ENCODE results near the gene KRT26.

The KRT26 gene

GRCh38 chr17:40793832-40794231 is 21.8 kb upstream of the KRT26 start:
- H3K27ac ChIP-seq (ENCODE audit: low read depth, low read length): no peak overlapping the region
- H3K27me3 ChIP-seq (ENCODE audit: control insufficient read depth in 1 of 2, insufficient read depth in 2 of 2, low read length in 2 of 2): peaks cover 0 to 4% of the 10 kb centered on the region in 2 donors
- H3K9me3 ChIP-seq (ENCODE audit: low read length): no peaks in the 10 kb centered on the region
- no peaks in the 10 kb centered on the region for H3K36me3 ChIP-seq (ENCODE audit: insufficient read depth, low read length)
- no peak overlapping the region for H3K4me3 ChIP-seq (ENCODE audit: low read depth in 1 of 2, low read length in 2 of 2)
- peaks cover 3% of the 10 kb centered on the region for H3K4me1 ChIP-seq (ENCODE audit: insufficient read depth, low read length)
- H3K9ac ChIP-seq (ENCODE audit: low read length): no peak overlapping the region

- Histone ChIP-seq H3K9ac (ENCODE audit: low read length) (no peak overlapping the region), H3K4me1 (ENCODE audit: insufficient read depth, low read length) (peaks cover 3% of the 10 kb centered on the region), H3K27me3 (ENCODE audit: control insufficient read depth in 1 of 2, insufficient read depth in 2 of 2, low read length in 2 of 2) (no peaks in the 10 kb centered on the region), H3K9me3 (ENCODE audit: low read length) (no peaks in the 10 kb centered on the region), H3K27ac (ENCODE audit: low read depth, low read length) (no peak overlapping the region), H3K4me3 (ENCODE audit: low read depth in 1 of 2, low read length in 2 of 2) (no peak overlapping the region), H3K36me3 (ENCODE audit: insufficient read depth, low read length) (no peaks in the 10 kb centered on the region)
Observed at GRCh38 chr17:40791787-40792436, 19.9 kb upstream of the KRT26 start.

GRCh38 chr17:40791111-40791510 is 19.1 kb upstream of the KRT26 start:
- H3K9me3 ChIP-seq (ENCODE audit: low read length): no peaks in the 10 kb centered on the region
- no peak overlapping the region for H3K4me3 ChIP-seq (ENCODE audit: low read depth in 1 of 2, low read length in 2 of 2)
- no peaks in the 10 kb centered on the region for H3K27me3 ChIP-seq (ENCODE audit: control insufficient read depth in 1 of 2, insufficient read depth in 2 of 2, low read length in 2 of 2)
- no peak overlapping the region for H3K9ac ChIP-seq (ENCODE audit: low read length)
- no peak overlapping the region for H3K27ac ChIP-seq (ENCODE audit: low read depth, low read length)
- H3K4me1 ChIP-seq (ENCODE audit: insufficient read depth, low read length): peaks cover 3% of the 10 kb centered on the region
- H3K36me3 ChIP-seq (ENCODE audit: insufficient read depth, low read length): no peaks in the 10 kb centered on the region

GRCh38 chr17:40782450-40782849 is 10.4 kb upstream of the KRT26 start, which contains the start of gene KRT27:
TSS of gene KRT27 (minus strand) at chr17:40782550. CDS start at chr17:40782493, 57 bp downstream.
- H3K9ac ChIP-seq (ENCODE audit: low read length): no peak within 1 kb of the TSS
- H3K9me3 ChIP-seq (ENCODE audit: low read length): no peaks in the 10 kb centered on the region
- H3K27ac ChIP-seq (ENCODE audit: low read depth, low read length): no peak within 1 kb of the TSS
- no peaks in the 10 kb centered on the region for H3K36me3 ChIP-seq (ENCODE audit: insufficient read depth, low read length)
- no peak within 1 kb of the TSS for H3K4me3 ChIP-seq (ENCODE audit: low read depth in 1 of 2, low read length in 2 of 2)
- H3K27me3 ChIP-seq (ENCODE audit: control insufficient read depth in 1 of 2, insufficient read depth in 2 of 2, low read length in 2 of 2): peaks cover 10 to 11% of the 10 kb centered on the region in 2 donors
- H3K4me1 ChIP-seq (ENCODE audit: insufficient read depth, low read length): no peaks in the 10 kb centered on the region

- Histone ChIP-seq H3K36me3 (ENCODE audit: insufficient read depth, low read length) (no peaks in the 10 kb centered on the region), H3K9me3 (ENCODE audit: low read length) (no peaks in the 10 kb centered on the region), H3K4me1 (ENCODE audit: insufficient read depth, low read length) (no peaks in the 10 kb centered on the region), H3K27me3 (ENCODE audit: control insufficient read depth in 1 of 2, insufficient read depth in 2 of 2, low read length in 2 of 2) (peaks cover 10 to 11% of the 10 kb centered on the region in 2 donors), H3K4me3 (ENCODE audit: low read depth in 1 of 2, low read length in 2 of 2) (no peak overlapping the region), H3K27ac (ENCODE audit: low read depth, low read length) (no peak overlapping the region), H3K9ac (ENCODE audit: low read length) (no peak overlapping the region)
Observed at GRCh38 chr17:40779181-40779909, 7.3 kb upstream of the KRT26 start.

GRCh38 chr17:40778461-40778860 is 6.5 kb upstream of the KRT26 start:
- H3K27me3 ChIP-seq (ENCODE audit: control insufficient read depth in 1 of 2, insufficient read depth in 2 of 2, low read length in 2 of 2): peaks cover 10 to 11% of the 10 kb centered on the region in 2 donors
- H3K4me1 ChIP-seq (ENCODE audit: insufficient read depth, low read length): no peaks in the 10 kb centered on the region
- no peaks in the 10 kb centered on the region for H3K36me3 ChIP-seq (ENCODE audit: insufficient read depth, low read length)
- no peak overlapping the region for H3K27ac ChIP-seq (ENCODE audit: low read depth, low read length)
- H3K9ac ChIP-seq (ENCODE audit: low read length): no peak overlapping the region
- no peaks in the 10 kb centered on the region for H3K9me3 ChIP-seq (ENCODE audit: low read length)
- H3K4me3 ChIP-seq (ENCODE audit: low read depth in 1 of 2, low read length in 2 of 2): no peak overlapping the region

- Histone ChIP-seq H3K27ac (ENCODE audit: low read depth, low read length) (no peak overlapping the region), H3K9ac (ENCODE audit: low read length) (no peak overlapping the region), H3K4me3 (ENCODE audit: low read depth in 1 of 2, low read length in 2 of 2) (no peak overlapping the region), H3K36me3 (ENCODE audit: insufficient read depth, low read length) (no peaks in the 10 kb centered on the region), H3K27me3 (ENCODE audit: control insufficient read depth in 1 of 2, insufficient read depth in 2 of 2, low read length in 2 of 2) (peaks cover 10 to 11% of the 10 kb centered on the region in 2 donors), H3K4me1 (ENCODE audit: insufficient read depth, low read length) (no peaks in the 10 kb centered on the region), H3K9me3 (ENCODE audit: low read length) (no peaks in the 10 kb centered on the region)
Observed at GRCh38 chr17:40777971-40778370, 6.0 kb upstream of the KRT26 start.

- peaks cover 10 to 11% of the 10 kb centered on the region in 2 donors for H3K27me3 ChIP-seq (ENCODE audit: control insufficient read depth in 1 of 2, insufficient read depth in 2 of 2, low read length in 2 of 2)
- no peak overlapping the region for H3K4me3 ChIP-seq (ENCODE audit: low read depth in 1 of 2, low read length in 2 of 2)
- no peak overlapping the region for H3K9ac ChIP-seq (ENCODE audit: low read length)
- no peak overlapping the region for H3K27ac ChIP-seq (ENCODE audit: low read depth, low read length)
- no peaks in the 10 kb centered on the region for H3K9me3 ChIP-seq (ENCODE audit: low read length)
- H3K4me1 ChIP-seq (ENCODE audit: insufficient read depth, low read length): no peaks in the 10 kb centered on the region
- H3K36me3 ChIP-seq (ENCODE audit: insufficient read depth, low read length): no peaks in the 10 kb centered on the region
Observed at GRCh38 chr17:40777459-40777858, 5.5 kb upstream of the KRT26 start.

GRCh38 chr17:40775945-40776344 is 3.9 kb upstream of the KRT26 start:
- H3K27me3 ChIP-seq (ENCODE audit: control insufficient read depth in 1 of 2, insufficient read depth in 2 of 2, low read length in 2 of 2): peaks cover 10 to 11% of the 10 kb centered on the region in 2 donors
- no peak overlapping the region for H3K9ac ChIP-seq (ENCODE audit: low read length)
- no peak overlapping the region for H3K27ac ChIP-seq (ENCODE audit: low read depth, low read length)
- no peaks in the 10 kb centered on the region for H3K9me3 ChIP-seq (ENCODE audit: low read length)
- no peaks in the 10 kb centered on the region for H3K36me3 ChIP-seq (ENCODE audit: insufficient read depth, low read length)
- no peaks in the 10 kb centered on the region for H3K4me1 ChIP-seq (ENCODE audit: insufficient read depth, low read length)
- no peak overlapping the region for H3K4me3 ChIP-seq (ENCODE audit: low read depth in 1 of 2, low read length in 2 of 2)

- Histone ChIP-seq H3K4me3 (ENCODE audit: low read depth in 1 of 2, low read length in 2 of 2) (no peak overlapping the region), H3K27me3 (ENCODE audit: control insufficient read depth in 1 of 2, insufficient read depth in 2 of 2, low read length in 2 of 2) (no peaks in the 10 kb centered on the region), H3K4me1 (ENCODE audit: insufficient read depth, low read length) (no peaks in the 10 kb centered on the region), H3K9me3 (ENCODE audit: low read length) (no peaks in the 10 kb centered on the region), H3K36me3 (ENCODE audit: insufficient read depth, low read length) (no peaks in the 10 kb centered on the region), H3K9ac (ENCODE audit: low read length) (no peak overlapping the region), H3K27ac (ENCODE audit: low read depth, low read length) (no peak overlapping the region)
Observed at GRCh38 chr17:40765657-40766056, 6.3 kb downstream of the KRT26 start.

- H3K27ac ChIP-seq (ENCODE audit: low read depth, low read length): no peak overlapping the region
- H3K4me1 ChIP-seq (ENCODE audit: insufficient read depth, low read length): no peaks in the 10 kb centered on the region
- H3K36me3 ChIP-seq (ENCODE audit: insufficient read depth, low read length): no peaks in the 10 kb centered on the region
- no peaks in the 10 kb centered on the region for H3K27me3 ChIP-seq (ENCODE audit: control insufficient read depth in 1 of 2, insufficient read depth in 2 of 2, low read length in 2 of 2)
- no peak overlapping the region for H3K9ac ChIP-seq (ENCODE audit: low read length)
- no peak overlapping the region for H3K4me3 ChIP-seq (ENCODE audit: low read depth in 1 of 2, low read length in 2 of 2)
- H3K9me3 ChIP-seq (ENCODE audit: low read length): peaks cover 4% of the 10 kb centered on the region
Observed at GRCh38 chr17:40763752-40764151, 8.2 kb downstream of the KRT26 start.

Measured in muscle layer of colon (tissue), 2 donors.